IPS DF 19.7 (cell line): ENCODE measurements around the gene SUSD4.

Experiments used
- DNase-seq: peaks from one replicate; pipeline ENCODE4 v3.0.0-alpha.2; 2013; ENCODE audit warnings: low read depth, low spot score

The SUSD4 gene

GRCh38 chr1:223188618-223189356 lies 175.2 kb downstream of the SUSD4 start:
- DNase-seq = no peak

- DNase-seq = no peak
Measured at GRCh38 chr1:223186800-223187199, 177.2 kb downstream of the SUSD4 start.

- DNase-seq = no peak
Measured at GRCh38 chr1:223183268-223183862, 180.6 kb downstream of the SUSD4 start.

GRCh38 chr1:223180731-223181321 lies 183.2 kb downstream of the SUSD4 start:
- DNase-seq = no peak

GRCh38 chr1:223179786-223180185 lies 184.2 kb downstream of the SUSD4 start:
- DNase-seq = no peak

GRCh38 chr1:223179280-223179679 lies 184.7 kb downstream of the SUSD4 start:
- no peak for DNase-seq

- DNase-seq = no peak
Measured at GRCh38 chr1:223177681-223178080, 186.3 kb downstream of the SUSD4 start.

- DNase-seq = no peak
Measured at GRCh38 chr1:223176437-223176836, 187.5 kb downstream of the SUSD4 start.

- no peak for DNase-seq
Measured at GRCh38 chr1:223175633-223176032, 188.3 kb downstream of the SUSD4 start.

GRCh38 chr1:223175032-223175431 lies 188.9 kb downstream of the SUSD4 start:
- DNase-seq = no peak
